H1 (cell line): ENCODE measurements around the gene SHMT2. TPM values are rescaled to one million over a fixed set of nuclear protein-coding genes. Genes with fewer than 3 reads are reported as not detected.

Experiments
- CEBPB ChIP-seq: IDR thresholded peaks from 2 replicates; pipeline ENCODE4 v1.6.1; 2012; ENCODE audit warnings: low read depth, low read length
- CTBP2 ChIP-seq: IDR thresholded peaks from 2 replicates; pipeline ENCODE4 v1.7.0; 2011; ENCODE audit warnings: borderline replicate concordance, mild to moderate bottlenecking, moderate library complexity, mixed read lengths, low read length; ENCODE audit not compliant: insufficient read depth, insufficient read length
- JUN ChIP-seq: IDR thresholded peaks from 2 replicates; pipeline ENCODE4 v1.6.1; 2011; ENCODE audit warnings: low read depth, mild to moderate bottlenecking, improper control_type of control experiment, low read length
- RFX5 ChIP-seq: IDR thresholded peaks from 2 replicates; pipeline ENCODE4 v1.6.1; 2011; ENCODE audit warnings: low read depth, low read length, improper control_type of control experiment, borderline replicate concordance
- SIRT6 ChIP-seq: IDR thresholded peaks from one replicate; pipeline ENCODE4 v1.7.1; 2012; ENCODE audit warnings: low read length, inconsistent platforms
- polyA plus RNA-seq, 7 experiments: library from polyadenylated mRNA; depleted of rRNA in 3 of 7; stranded (reverse) in 5 of 7; unstranded in 2 of 7; fragments of >200 nt in 5 of 7; fragments of 200-250 nt in 2 of 7; gene quantifications; 1 replicate in 5 of 7; 2 replicates in 1 of 7; 4 replicates in 1 of 7; pipeline versions ENCODE4 v1.2.1 to v1.2.3, GENCODE V29; 2011 to 2013; ENCODE audit warnings: missing spikeins in 2 of 7, mixed read lengths in 2 of 7
- total RNA-seq: library from RNA; stranded (reverse); fragmentation: NEBNext Ultra II Directional; extraction: Animal tissue kit (Norgen Biotek cat#: 25700); gene quantifications from 2 replicates; pipeline ENCODE4 v1.2.1, GENCODE V29; 2021

SHMT2 gene
- total and polyA plus RNA-seq, 2 of the 8 experiments (the other 6 are each of a cell fraction or from before 2014, with no cell fraction given), result 274 to 520 TPM

GRCh38 chr12:57203201-57203600 lies 26.3 kb upstream of the SHMT2 start (continued):
- TF ChIP-seq SIRT6 (no peak), CEBPB (no peak), CTBP2 (no peak), JUN (no peak), RFX5 (no peak)
